ENCODE measurements around the gene GPR18. TPM values are rescaled to one million over a fixed set of nuclear protein-coding genes. Genes with fewer than 3 reads are reported as not detected.

Gene GPR18
- total and polyA plus RNA-seq, 12 donors: 0.03 to 0.78 TPM; not detected in 10

- no peak for TF ChIP-seq POLR2A (IDR thresholded peaks at IDR 0.05)
- TF ChIP-seq CTCF (IDR thresholded peaks at IDR 0.05): no peak
- WGBS, 4 donors: 79 to 84% (median 80%) methylated on average over 7 of the region's 7 CpGs
- no peaks in the 10 kb centered on the region for H3K36me3 ChIP-seq (replicated peaks in 1 of 2)
- intact Hi-C loops (cut with DNase I): no loop called here
- no peaks in the 10 kb centered on the region for H3K4me1 ChIP-seq (replicated peaks in 1 of 2)
- no peaks in the 10 kb centered on the region for H3K27me3 ChIP-seq
- no peak overlapping the region for H3K4me3 ChIP-seq
- no peaks in the 10 kb centered on the region for H3K9me3 ChIP-seq (replicated peaks in 1 of 3)
- no peak for DNase-seq
- H3K27ac ChIP-seq: no peak overlapping the region
Measured at GRCh38 chr13:99294958-99295357, 36.8 kb upstream of the GPR18 start.

- intact Hi-C loops (cut with DNase I): no loop called here
- no peaks in the 10 kb centered on the region for H3K9me3 ChIP-seq (replicated peaks in 1 of 3)
- DNase-seq: no peak
- no peaks in the 10 kb centered on the region for H3K27me3 ChIP-seq
- no peak overlapping the region for H3K4me3 ChIP-seq
- no peaks in the 10 kb centered on the region for H3K4me1 ChIP-seq (replicated peaks in 1 of 2)
- no peak for TF ChIP-seq CTCF (IDR thresholded peaks at IDR 0.05)
- TF ChIP-seq POLR2A (IDR thresholded peaks at IDR 0.05): no peak
- no peaks in the 10 kb centered on the region for H3K36me3 ChIP-seq (replicated peaks in 1 of 2)
- H3K27ac ChIP-seq: no peak overlapping the region
Measured at GRCh38 chr13:99294198-99294597, 36.0 kb upstream of the GPR18 start.

GRCh38 chr13:99293178-99293577 is 35.0 kb upstream of the GPR18 start:
- TF ChIP-seq CTCF (IDR thresholded peaks at IDR 0.05): no peak
- TF ChIP-seq POLR2A (IDR thresholded peaks at IDR 0.05): no peak
- 70 to 93% (median 80%) methylated on average over 2 of the region's 2 CpGs for WGBS, 4 donors

GRCh38 chr13:99290894-99291293 is 32.7 kb upstream of the GPR18 start:
- Histone ChIP-seq H3K27ac (no peak overlapping the region), H3K36me3 (replicated peaks in 1 of 2) (no peaks in the 10 kb centered on the region), H3K4me3 (no peak overlapping the region), H3K4me1 (replicated peaks in 1 of 2) (peaks cover 0 to 9% of the 10 kb centered on the region in 2 donors), H3K9me3 (replicated peaks in 1 of 3) (no peaks in the 10 kb centered on the region), H3K27me3 (no peaks in the 10 kb centered on the region)
- TF ChIP-seq CTCF (IDR thresholded peaks at IDR 0.05) (no peak), POLR2A (IDR thresholded peaks at IDR 0.05) (no peak)
- 79 to 91% (median 87%) methylated on average over 3 of the region's 3 CpGs for WGBS, 4 donors
- DNase-seq: no peak
- intact Hi-C loops (cut with DNase I): no loop called here

More at GRCh38 chr13:99293178-99293577, 35.0 kb upstream of the GPR18 start:
- Histone ChIP-seq H3K4me3 (no peak overlapping the region), H3K27ac (peak overlapping the region in 1 of 5 donors; percentile 11), H3K27me3 (no peaks in the 10 kb centered on the region), H3K4me1 (replicated peaks in 1 of 2) (no peaks in the 10 kb centered on the region), H3K36me3 (replicated peaks in 1 of 2) (no peaks in the 10 kb centered on the region), H3K9me3 (replicated peaks in 1 of 3) (no peaks in the 10 kb centered on the region)
- no peak for DNase-seq
- intact Hi-C loops (cut with DNase I): no loop called here

Data from adrenal gland (tissue), 12 donors.